GM12864 (cell line): ENCODE measurements around the gene IRF7.
"Not testable (repeated sequence)": the region's sequence is repeated elsewhere in the genome, so short reads cannot be mapped to it uniquely, and the experiment has no call there.

Experiments
- DNase-seq: peaks from one replicate; pipeline ENCODE4 v3.0.0-alpha.2; 2011; ENCODE audit warnings: low read depth
- H3K4me3 ChIP-seq: 2 replicates; pipeline ENCODE4 v1.5.1; 2011; ENCODE audit warnings: mild to moderate bottlenecking, low read depth, low read length, control low read depth
- CTCF ChIP-seq: IDR thresholded peaks from 2 replicates; pipeline ENCODE4 v1.5.1; 2011; ENCODE audit warnings: low read depth, mild to moderate bottlenecking, moderate library complexity, low read length, control low read depth, inconsistent platforms; ENCODE audit errors: missing control alignments

Gene IRF7

GRCh38 chr11:657691-658126, 42.0 kb upstream of the IRF7 start:
- H3K4me3 ChIP-seq = no peak overlapping the region
- no peak for TF ChIP-seq CTCF
- DNase-seq = no peak

- no peak for TF ChIP-seq CTCF
- H3K4me3 ChIP-seq = no peak overlapping the region
- DNase-seq = no peak
Measured at GRCh38 chr11:656866-657265, 41.1 kb upstream of the IRF7 start.

GRCh38 chr11:656426-656825, 40.7 kb upstream of the IRF7 start:
- DNase-seq = no peak
- no peak overlapping the region for H3K4me3 ChIP-seq
- TF ChIP-seq CTCF = no peak

GRCh38 chr11:655036-655726, 39.4 kb upstream of the IRF7 start:
- TF ChIP-seq CTCF = no peak
- no peak for DNase-seq
- H3K4me3 ChIP-seq = no peak overlapping the region

GRCh38 chr11:654444-654843, 38.7 kb upstream of the IRF7 start:
- not testable (repeated sequence) for H3K4me3 ChIP-seq, DNase-seq

GRCh38 chr11:653837-654236, 38.1 kb upstream of the IRF7 start:
- no peak for DNase-seq
- no peak for TF ChIP-seq CTCF
- H3K4me3 ChIP-seq = no peak overlapping the region

- not testable (repeated sequence) for DNase-seq, H3K4me3 ChIP-seq
Measured at GRCh38 chr11:653136-653535, 37.4 kb upstream of the IRF7 start.

GRCh38 chr11:650482-650881, 34.7 kb upstream of the IRF7 start:
- H3K4me3 ChIP-seq = no peak overlapping the region
- DNase-seq = no peak
- no peak for TF ChIP-seq CTCF

- H3K4me3 ChIP-seq, DNase-seq: not testable (repeated sequence)
Measured at GRCh38 chr11:647672-648158, 32.0 kb upstream of the IRF7 start.
